Body of pancreas (tissue), 4 donors: Measurements from ENCODE around the gene ZNF492.

ENCODE experiments used
- CTCF ChIP-seq, 7 experiments: fragments of 450-650 bp in 4 of 7; fragments of 200-600 bp in 3 of 7; sonication (generic) in 3 of 7; IDR thresholded peaks; one replicate each; pipeline ENCODE4 v1.5.1; 2016 to 2019; ENCODE audit warnings: antibody characterized with exemption in 7 of 7
- POLR2A ChIP-seq, 3 donors: fragments of 450-650 bp; IDR thresholded peaks; one replicate each; pipeline ENCODE4 v1.6.1; 2016; ENCODE audit warnings: antibody characterized with exemption in 3 of 3, mild to moderate bottlenecking in 2 of 3

- TF ChIP-seq POLR2A (IDR thresholded peaks at IDR 0.05): no peak
- no peak for TF ChIP-seq CTCF (IDR thresholded peaks at IDR 0.05)
Observed at GRCh38 chr19:22616659-22617058, 17.5 kb upstream of the ZNF492 start.
